ENCODE measurements around the gene CLCN6.

DNA sequence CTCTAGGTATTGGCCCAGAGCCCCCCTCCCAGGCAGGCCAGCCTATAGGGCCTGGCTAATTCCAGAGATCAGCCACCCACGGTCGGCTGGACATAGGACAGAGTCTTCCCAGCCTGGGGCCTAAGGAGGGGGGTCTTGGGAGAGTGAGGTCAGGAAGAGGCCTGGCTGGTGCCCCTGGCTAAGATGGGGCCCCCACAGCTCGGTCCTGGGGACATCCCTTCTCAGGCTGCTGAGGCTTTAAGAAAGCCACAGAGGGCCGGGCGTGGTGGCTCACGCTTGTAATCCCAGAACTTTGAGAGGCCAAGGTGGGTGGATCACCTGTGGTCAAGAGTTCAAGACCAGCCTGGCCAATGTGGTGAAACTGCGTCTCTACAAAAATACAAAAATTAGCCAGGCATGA lies 41.5 kb upstream of the CLCN6 start:
- TF ChIP-seq, protein P1, sequence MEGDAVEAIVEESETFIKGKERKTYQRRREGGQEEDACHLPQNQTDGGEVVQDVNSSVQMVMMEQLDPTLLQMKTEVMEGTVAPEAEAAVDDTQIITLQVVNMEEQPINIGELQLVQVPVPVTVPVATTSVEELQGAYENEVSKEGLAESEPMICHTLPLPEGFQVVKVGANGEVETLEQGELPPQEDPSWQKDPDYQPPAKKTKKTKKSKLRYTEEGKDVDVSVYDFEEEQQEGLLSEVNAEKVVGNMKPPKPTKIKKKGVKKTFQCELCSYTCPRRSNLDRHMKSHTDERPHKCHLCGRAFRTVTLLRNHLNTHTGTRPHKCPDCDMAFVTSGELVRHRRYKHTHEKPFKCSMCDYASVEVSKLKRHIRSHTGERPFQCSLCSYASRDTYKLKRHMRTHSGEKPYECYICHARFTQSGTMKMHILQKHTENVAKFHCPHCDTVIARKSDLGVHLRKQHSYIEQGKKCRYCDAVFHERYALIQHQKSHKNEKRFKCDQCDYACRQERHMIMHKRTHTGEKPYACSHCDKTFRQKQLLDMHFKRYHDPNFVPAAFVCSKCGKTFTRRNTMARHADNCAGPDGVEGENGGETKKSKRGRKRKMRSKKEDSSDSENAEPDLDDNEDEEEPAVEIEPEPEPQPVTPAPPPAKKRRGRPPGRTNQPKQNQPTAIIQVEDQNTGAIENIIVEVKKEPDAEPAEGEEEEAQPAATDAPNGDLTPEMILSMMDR (IDR thresholded peaks at IDR 0.05) = no peak
- TF ChIP-seq POLR2A (IDR thresholded peaks at IDR 0.05) (no peak), POLR2AphosphoS5 (IDR thresholded peaks at IDR 0.05) (no peak), EP300 (IDR thresholded peaks at IDR 0.05) (no peak)
